ENCODE data around the gene PBXIP1.
A peak's percentile ranks its signal among the peaks of the same experiment; 100 is the strongest.

The PBXIP1 gene, protein sequence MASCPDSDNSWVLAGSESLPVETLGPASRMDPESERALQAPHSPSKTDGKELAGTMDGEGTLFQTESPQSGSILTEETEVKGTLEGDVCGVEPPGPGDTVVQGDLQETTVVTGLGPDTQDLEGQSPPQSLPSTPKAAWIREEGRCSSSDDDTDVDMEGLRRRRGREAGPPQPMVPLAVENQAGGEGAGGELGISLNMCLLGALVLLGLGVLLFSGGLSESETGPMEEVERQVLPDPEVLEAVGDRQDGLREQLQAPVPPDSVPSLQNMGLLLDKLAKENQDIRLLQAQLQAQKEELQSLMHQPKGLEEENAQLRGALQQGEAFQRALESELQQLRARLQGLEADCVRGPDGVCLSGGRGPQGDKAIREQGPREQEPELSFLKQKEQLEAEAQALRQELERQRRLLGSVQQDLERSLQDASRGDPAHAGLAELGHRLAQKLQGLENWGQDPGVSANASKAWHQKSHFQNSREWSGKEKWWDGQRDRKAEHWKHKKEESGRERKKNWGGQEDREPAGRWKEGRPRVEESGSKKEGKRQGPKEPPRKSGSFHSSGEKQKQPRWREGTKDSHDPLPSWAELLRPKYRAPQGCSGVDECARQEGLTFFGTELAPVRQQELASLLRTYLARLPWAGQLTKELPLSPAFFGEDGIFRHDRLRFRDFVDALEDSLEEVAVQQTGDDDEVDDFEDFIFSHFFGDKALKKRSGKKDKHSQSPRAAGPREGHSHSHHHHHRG

GRCh38 chr1:154955718-154956543 lies at the start of gene PBXIP1:
Gene PBXIP1, minus strand, starts transcription at chr1:154956099. Its CDS starts 2,378 bp downstream, at chr1:154953721.
- peak; percentile 55 to 70 for DNase-seq (ENCODE audit: low read depth in 2 of 2)

GRCh38 chr1:155005076-155006011 lies 49.4 kb upstream of the PBXIP1 start:
- DNase-seq (ENCODE audit: low read depth in 2 of 2), result no peak

DNA sequence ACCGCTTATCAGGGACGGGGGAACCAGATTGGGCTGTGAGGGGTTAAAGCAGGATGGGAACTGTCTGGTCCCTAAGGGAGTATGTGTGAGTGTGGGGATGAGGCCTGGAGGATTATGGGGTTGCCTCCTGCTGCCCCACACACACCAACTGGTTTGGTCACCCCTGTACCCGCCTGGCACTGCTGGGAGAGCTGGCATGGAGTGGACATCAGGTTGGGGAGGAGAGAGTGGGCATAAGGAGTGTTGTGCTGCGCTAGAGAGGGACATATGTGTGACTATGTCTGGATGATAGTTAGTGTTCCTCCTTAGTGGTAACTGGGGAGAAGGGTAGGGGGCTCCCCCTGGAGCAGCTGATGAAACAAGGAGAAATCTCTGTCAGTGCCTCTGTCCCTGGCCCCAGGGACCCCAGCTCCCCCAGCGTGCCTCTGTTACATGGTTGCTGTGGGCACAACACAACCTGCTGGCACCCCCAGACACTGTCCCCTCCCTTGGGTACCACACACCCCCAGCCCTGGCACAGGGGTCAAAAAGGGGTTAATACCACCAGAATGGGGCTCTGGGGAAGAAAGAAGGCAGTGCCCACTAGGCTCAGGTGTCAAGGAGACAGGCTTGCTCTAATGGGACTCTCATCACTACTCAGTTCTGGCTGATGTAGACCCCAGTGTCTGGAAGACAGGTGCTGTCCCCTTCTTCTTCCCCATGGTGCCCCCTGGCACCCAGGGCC lies 48.6 kb upstream of the PBXIP1 start:
- no peak for DNase-seq (ENCODE audit: low read depth in 2 of 2)

- DNase-seq (ENCODE audit: low read depth in 2 of 2), result no peak
These were observed 48.0 kb upstream of the PBXIP1 start for GRCh38 chr1:155003766-155004351.

DNA sequence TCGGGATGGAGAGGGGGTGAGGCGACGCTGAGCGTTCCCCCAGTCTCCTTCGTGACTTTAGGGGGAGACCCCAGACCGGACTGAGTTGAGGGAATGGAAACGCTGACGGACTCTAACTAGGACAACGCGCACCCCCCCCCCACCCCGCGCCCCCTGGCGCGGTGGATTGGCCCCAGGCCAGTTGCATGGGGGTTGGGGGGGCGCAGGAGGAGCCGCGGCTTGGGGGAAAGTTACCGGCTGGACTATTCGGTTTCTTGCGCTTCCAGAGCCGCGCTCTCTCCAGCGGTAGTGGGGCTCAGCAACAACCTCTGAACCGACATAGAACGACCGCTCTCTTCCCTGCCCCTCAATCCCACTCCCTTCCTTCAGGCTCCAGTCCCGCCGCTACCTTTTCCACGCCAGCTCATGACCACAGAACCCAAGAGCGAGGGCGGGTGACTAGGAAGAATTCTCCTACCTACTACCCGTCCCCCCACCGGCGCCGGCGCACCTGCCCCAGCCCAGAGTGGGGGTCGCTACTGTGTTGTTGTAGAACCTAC lies 47.4 kb upstream of the PBXIP1 start:
- DNase-seq (ENCODE audit: low read depth in 2 of 2), result no peak

- DNase-seq (ENCODE audit: low read depth in 2 of 2), result no peak
These were observed 46.7 kb upstream of the PBXIP1 start, which contains the start of gene ZBTB7B for GRCh38 chr1:155002464-155003226. Gene ZBTB7B, plus strand, starts transcription at chr1:155002802. Its CDS starts 11,859 bp downstream, at chr1:155014661.

DNA sequence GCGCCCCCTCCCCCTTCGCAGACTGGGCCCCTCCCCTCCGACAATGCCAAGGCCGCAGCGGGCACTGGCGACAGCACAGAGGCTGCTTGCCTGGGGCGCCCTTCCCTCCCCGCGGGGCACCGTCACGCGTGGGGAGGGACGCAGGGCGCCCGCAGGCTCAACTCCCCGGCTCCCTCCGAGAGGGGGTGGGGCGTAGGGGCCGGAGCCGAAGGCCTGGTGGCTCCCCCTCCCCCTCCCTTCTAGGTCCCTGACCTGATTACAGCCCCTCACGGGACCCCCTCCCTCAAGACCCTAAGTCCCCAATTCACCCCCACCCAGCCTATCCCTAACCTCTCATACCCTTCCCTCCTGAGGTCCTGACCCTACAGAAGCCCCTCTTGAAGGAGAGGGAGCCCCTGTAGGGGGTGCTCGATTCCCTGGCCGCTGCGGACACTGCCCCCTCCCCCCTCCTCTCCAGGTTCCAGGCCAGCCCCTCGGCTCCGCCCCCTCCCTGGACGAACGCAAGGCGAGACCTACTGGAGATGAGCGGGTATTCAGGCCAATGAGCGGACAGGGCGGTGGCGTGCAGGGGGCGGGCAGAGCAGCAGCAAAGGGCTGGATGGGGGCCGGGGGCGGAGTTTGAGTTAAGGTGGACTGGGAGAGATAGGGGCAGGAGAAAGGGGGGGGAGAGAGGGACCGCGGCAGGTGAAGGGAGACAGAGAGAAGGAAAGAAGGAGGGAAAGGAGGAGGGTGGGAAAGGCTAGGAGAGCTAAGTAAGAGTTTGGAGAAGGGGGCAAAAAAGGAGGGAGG lies 46.0 kb upstream of the PBXIP1 start:
- peak; percentile 98 for DNase-seq (ENCODE audit: low read depth in 2 of 2)

DNA sequence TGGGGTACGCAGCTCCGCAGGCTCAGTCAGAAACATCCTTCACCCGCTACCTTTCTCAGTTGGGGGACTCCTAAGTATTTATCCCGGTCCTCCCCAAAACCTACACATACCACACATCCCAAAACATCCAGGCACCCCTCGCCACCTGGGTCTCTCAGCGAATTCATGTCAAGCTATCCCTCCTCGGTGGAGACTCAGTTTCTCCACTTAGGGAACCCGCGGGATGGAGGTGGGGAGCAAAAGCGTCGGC lies 45.5 kb upstream of the PBXIP1 start:
- no peak for DNase-seq (ENCODE audit: low read depth in 2 of 2)

DNA sequence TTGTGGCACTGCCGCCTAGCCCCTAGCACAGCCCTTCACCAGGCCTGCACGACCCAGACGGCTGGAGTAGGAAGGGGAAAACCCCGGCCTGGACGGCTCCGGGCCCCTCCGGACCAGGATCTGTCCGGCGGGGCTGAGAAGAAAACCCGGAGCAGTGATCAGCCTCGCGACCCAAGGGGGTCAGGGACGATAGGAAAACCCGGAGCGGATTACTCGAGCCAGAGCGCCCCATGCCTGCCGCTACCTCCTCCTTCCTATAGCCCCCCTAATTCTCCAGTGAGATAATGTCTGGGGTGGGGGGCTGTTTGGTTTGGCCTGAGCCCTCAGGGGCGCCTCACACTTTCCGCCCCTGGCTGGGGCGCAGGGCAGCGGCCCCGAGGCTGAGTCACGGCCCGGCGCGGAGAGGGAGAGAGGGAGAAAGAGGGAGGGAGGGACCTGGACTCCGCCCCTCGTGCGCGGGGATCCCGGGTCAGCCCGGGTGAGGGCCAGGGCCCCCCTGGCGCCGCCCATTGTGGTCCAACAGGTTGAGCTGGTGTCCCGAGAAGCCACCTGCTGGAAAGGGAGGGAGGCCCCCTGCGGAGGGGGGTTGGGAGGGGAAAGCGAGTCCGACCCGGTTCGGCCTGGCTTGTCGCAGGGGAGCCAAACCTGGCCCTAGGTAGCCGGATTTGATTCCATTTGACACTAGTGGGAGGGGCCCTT lies 45.0 kb upstream of the PBXIP1 start:
- DNase-seq (ENCODE audit: low read depth in 2 of 2), result peak; percentile 83 to 86

DNA sequence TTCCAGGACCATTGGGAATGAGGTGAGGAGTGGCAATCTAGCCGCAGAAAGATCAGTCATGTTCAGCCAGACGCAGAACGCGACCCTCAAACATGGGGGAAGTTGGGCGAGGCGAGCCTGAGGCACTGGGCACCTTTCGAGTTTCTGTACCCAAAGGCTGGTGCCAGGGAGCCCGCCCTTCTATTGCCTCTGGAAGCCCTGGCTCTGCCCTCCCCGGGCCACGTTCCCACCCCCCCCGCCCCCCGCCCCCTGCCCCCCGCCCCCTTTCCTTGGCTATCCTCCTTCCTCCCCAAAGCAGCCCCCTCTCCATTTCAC lies 44.5 kb upstream of the PBXIP1 start:
- DNase-seq (ENCODE audit: low read depth in 2 of 2), result no peak

DNA sequence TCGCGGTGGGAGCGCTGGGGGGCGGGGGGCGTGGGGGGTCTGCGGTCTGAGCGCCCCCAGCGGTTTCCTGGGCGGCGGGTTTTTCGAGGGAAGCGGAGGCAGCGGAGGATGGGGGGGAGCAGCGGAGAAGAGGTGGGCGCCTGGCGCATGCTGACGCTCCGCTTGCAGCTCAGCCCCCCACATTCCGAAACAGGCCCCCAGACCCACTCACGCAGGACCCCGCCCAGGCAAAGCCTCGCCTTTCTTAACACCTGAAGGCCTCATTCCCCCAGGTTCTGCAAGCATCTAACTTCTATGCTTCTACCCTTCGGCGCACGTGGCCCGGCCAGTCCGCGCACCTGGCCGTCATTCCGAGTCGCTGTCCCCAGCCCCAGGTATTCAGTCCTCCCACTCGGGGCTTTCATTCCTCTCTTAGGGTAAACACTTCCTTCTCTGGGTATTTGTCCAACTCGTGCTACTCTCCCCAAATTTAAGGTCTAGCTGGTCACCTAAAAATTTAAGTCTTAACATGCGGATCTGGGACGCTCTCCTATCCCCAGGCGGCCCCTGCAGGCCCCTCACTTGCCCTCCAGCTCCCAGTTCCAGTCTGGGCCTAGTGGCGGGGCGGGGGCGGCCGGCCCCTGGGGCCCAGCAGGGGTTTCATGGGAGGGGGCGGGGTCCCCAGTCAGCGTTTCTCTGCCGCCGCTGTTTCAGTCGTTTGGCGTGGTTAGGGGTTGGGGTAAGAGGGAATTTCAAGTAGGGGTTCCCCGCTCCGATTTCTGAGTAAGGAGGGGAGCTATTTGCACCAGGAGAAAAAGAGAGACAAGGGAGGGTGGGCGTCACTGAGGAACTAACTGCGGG lies 43.9 kb upstream of the PBXIP1 start:
- peak; percentile 65 to 72 for DNase-seq (ENCODE audit: low read depth in 2 of 2)

- DNase-seq (ENCODE audit: low read depth in 2 of 2), result peak; percentile 68 to 76
These were observed 43.1 kb upstream of the PBXIP1 start for GRCh38 chr1:154998818-154999570.

GRCh38 chr1:154998201-154998780 lies 42.4 kb upstream of the PBXIP1 start:
- DNase-seq (ENCODE audit: low read depth in 2 of 2), result no peak

DNA sequence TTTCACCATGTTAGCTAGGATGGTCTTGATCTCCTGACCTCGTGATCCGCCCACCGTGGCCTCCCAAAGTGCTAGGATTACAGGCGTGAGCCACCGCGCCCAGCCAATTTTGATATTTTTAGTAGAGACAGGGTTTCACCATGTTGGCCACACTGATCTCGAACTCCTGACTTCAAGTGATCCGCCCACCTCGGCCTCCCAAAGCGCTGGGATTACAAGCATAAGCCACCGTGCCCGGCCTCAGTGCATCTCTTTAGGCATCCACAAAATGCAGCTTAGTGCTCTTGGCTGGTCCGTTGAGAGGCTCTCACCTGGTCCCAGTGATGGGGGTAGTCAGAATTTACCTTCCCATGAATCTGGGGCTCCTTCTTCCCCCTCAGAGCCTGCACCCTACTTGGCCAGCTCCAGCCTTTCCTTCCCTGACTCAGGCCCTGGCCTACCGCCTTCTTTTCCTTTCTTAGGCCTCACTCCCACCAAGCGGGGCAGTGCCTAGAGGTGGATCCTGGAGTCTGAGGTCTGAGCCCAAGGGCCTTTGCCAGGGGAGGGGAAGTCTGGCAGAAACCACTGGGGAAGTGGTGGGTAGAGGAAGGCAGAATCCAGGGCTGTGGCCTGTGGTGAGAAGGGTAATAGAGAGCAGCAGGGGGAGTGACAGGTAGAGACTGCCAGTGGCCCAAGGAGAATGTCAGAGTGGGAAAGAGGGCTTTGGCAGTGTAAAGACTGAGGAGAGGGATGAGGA lies 41.2 kb upstream of the PBXIP1 start:
- no peak for DNase-seq (ENCODE audit: low read depth in 2 of 2)
